Prostate gland (tissue), 2 donors: ENCODE measurements around the gene CEP85L. TPM values are rescaled to one million over a fixed set of nuclear protein-coding genes. Genes with fewer than 3 reads are reported as not detected.

ENCODE experiments used
- DNase-seq: peaks from one replicate; pipeline ENCODE4 v3.0.0-alpha.2; 2019; ENCODE audit warnings: low spot score
- H3K27ac ChIP-seq, 2 donors: fragments of 200-600 bp; sonication (generic); 2 replicates each; pipeline ENCODE4 v1.5.1; 2017 to 2019
- H3K27me3 ChIP-seq: fragments of 200-600 bp; sonication (generic); replicated peaks from 2 replicates; pipeline ENCODE4 v1.5.1; 2019; ENCODE audit not compliant: insufficient read depth
- H3K36me3 ChIP-seq, 2 donors: fragments of 200-600 bp; sonication (generic); 1 replicate in 1 of 2; 2 replicates in 1 of 2; pipeline versions ENCODE4 v1.5.1 to v1.8.1; 2017 to 2019
- H3K4me1 ChIP-seq: fragments of 200-600 bp; sonication (generic); replicated peaks from 2 replicates; pipeline ENCODE4 v1.5.1; 2019
- H3K4me3 ChIP-seq, 2 donors: fragments of 200-600 bp; sonication (generic); 2 replicates each; pipeline ENCODE4 v1.5.1; 2017 to 2019
- H3K9me3 ChIP-seq: fragments of 200-600 bp; sonication (generic); 2 replicates; pipeline ENCODE4 v1.5.1; 2017
- POLR2A ChIP-seq: fragments of 450-650 bp; IDR thresholded peaks from one replicate; pipeline ENCODE4 v1.6.1; 2016; ENCODE audit warnings: antibody characterized with exemption, mild to moderate bottlenecking
- POLR2AphosphoS5 ChIP-seq: sonication (generic); formaldehyde crosslinking; IDR thresholded peaks from one replicate; pipeline ENCODE4 v1.6.1; 2017; ENCODE audit warnings: antibody characterized with exemption
- WGBS: methylation state at CpG from one replicate; pipeline ENCODE4 v1.1.5; 2018; 5-methylcytosine and 5-hydroxymethylcytosine counted together
- intact Hi-C: fragments of 100-400 bp; cut with DNase I; formaldehyde crosslinking; loops from one replicate; pipeline ENCODE4 v1.14.2; 2022
- total RNA-seq, 2 donors: library from RNA; depleted of rRNA; stranded (reverse); fragments of >200 nt; gene quantifications; one replicate each; pipeline ENCODE4 v1.1.0, GENCODE V29; 2016
- TF ChIP-seq, protein P1 (sequence below), 4 experiments: fragments of 200-600 bp in 2 of 4; fragments of 450-650 bp in 2 of 4; sonication (generic) in 2 of 4; IDR thresholded peaks; 1 replicate in 3 of 4; 2 replicates in 1 of 4; pipeline ENCODE4 v1.5.1; 2016 to 2019; ENCODE audit warnings: antibody characterized with exemption in 4 of 4, mild to moderate bottlenecking in 2 of 4, moderate library complexity in 2 of 4

CEP85L gene
- total RNA-seq, 2 donors from 2014 or later = 2.7 to 33.5 TPM

DNA sequence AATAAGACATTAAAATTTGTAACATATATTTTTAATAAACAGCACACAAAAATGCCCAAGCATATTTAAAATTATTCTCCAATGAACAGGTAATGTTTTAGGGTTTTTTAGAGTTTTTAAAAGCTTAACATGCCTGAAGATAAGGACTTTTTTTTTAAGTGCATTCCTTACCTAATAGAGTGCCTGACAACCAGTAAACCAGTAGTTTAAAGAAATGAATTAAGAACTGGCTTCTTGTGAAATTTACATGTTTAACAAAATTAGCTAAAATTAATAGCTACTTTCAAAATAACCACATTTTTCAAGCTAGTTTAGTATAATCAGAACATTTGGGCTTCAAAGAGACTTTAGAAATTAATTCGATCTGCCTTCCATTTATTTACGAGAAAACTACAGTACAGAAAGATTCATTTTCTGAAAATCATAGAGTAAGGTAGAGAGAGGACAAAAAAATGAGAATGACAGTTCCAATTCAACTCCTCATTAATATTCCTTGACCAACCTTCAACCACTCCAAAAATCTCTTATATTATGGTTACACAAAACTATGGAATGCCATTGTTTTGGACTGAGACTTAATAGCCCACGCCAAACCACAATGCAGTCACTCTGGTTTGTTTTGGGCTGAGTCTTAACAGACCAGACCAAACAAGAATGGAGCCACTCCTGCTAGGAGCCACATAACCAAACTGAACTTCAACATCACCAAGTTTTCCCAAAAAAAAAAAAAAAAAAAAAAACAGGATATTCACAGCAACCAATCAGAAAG, 109.0 kb downstream of the CEP85L start:
- H3K9me3 ChIP-seq = no peaks in the 10 kb centered on the region
- H3K4me1 ChIP-seq = no peaks in the 10 kb centered on the region
- H3K36me3 ChIP-seq = no peaks in the 10 kb centered on the region
- H3K4me3 ChIP-seq = no peak overlapping the region
- H3K27me3 ChIP-seq = no peaks in the 10 kb centered on the region
- 92% methylated on average over 3 of the region's 3 CpGs for WGBS
- intact Hi-C loops = no loop called here
- H3K27ac ChIP-seq = no peak overlapping the region
- DNase-seq = no peak
- TF ChIP-seq, protein P1, sequence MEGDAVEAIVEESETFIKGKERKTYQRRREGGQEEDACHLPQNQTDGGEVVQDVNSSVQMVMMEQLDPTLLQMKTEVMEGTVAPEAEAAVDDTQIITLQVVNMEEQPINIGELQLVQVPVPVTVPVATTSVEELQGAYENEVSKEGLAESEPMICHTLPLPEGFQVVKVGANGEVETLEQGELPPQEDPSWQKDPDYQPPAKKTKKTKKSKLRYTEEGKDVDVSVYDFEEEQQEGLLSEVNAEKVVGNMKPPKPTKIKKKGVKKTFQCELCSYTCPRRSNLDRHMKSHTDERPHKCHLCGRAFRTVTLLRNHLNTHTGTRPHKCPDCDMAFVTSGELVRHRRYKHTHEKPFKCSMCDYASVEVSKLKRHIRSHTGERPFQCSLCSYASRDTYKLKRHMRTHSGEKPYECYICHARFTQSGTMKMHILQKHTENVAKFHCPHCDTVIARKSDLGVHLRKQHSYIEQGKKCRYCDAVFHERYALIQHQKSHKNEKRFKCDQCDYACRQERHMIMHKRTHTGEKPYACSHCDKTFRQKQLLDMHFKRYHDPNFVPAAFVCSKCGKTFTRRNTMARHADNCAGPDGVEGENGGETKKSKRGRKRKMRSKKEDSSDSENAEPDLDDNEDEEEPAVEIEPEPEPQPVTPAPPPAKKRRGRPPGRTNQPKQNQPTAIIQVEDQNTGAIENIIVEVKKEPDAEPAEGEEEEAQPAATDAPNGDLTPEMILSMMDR (IDR thresholded peaks at IDR 0.05) = no peak
- TF ChIP-seq POLR2AphosphoS5 (no peak), POLR2A (no peak)

DNA sequence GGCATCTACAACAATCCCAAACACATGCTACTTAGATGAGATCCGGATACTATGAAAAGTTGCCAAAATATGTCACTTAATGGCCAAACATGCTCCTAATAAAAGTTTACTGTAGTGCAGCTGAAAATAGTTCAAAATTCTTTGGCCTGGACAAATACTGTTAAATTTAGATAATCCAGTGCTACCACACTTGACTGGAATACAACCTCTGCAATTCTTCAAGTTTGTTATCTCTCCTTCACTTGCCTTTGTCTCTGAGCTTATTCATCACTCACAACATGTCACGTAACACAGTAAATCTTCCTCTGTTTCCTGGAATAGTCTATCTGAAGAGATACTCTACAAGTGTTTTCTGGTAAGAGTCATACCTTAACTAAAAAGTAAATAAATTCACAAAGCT, 113.8 kb downstream of the CEP85L start:
- H3K36me3 ChIP-seq = no peaks in the 10 kb centered on the region
- TF ChIP-seq, protein P1 (IDR thresholded peaks at IDR 0.05) = no peak
- no peak for TF ChIP-seq POLR2A
- no peak for TF ChIP-seq POLR2AphosphoS5
- no peaks in the 10 kb centered on the region for H3K27me3 ChIP-seq
- 16% methylated on average over 2 of the region's 2 CpGs for WGBS
- no peak overlapping the region for H3K4me3 ChIP-seq
- H3K27ac ChIP-seq = no peak overlapping the region
- H3K4me1 ChIP-seq = no peaks in the 10 kb centered on the region
- DNase-seq = no peak
- intact Hi-C loops = no loop called here
- H3K9me3 ChIP-seq = no peaks in the 10 kb centered on the region

DNA sequence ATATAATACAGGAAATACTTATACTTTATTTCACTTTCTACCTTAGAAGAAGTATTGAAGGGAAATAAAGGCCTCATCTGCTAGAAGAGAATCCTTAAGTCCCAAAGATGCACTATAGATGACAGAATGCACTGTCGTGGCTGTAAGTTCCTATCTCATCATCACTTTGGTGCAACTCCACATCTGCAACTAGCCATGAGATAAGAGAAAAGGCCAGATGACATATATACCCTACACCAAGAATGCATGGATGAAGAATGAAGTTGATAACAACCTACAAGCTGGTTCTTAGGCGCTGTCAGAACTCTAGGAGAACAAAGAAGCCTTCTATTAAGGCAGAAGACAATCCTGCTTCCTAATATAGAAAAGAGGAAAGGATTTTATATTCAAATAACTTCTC, 114.9 kb downstream of the CEP85L start:
- H3K4me1 ChIP-seq = no peaks in the 10 kb centered on the region
- H3K36me3 ChIP-seq = no peaks in the 10 kb centered on the region
- H3K4me3 ChIP-seq = no peak overlapping the region
- no peaks in the 10 kb centered on the region for H3K27me3 ChIP-seq
- intact Hi-C loops = no loop called here
- no peaks in the 10 kb centered on the region for H3K9me3 ChIP-seq
- TF ChIP-seq POLR2AphosphoS5 = no peak
- no peak for TF ChIP-seq POLR2A
- TF ChIP-seq, protein P1 (IDR thresholded peaks at IDR 0.05) = no peak
- WGBS = 93% methylated on average over 2 of the region's 2 CpGs
- no peak overlapping the region for H3K27ac ChIP-seq
- DNase-seq = no peak

DNA sequence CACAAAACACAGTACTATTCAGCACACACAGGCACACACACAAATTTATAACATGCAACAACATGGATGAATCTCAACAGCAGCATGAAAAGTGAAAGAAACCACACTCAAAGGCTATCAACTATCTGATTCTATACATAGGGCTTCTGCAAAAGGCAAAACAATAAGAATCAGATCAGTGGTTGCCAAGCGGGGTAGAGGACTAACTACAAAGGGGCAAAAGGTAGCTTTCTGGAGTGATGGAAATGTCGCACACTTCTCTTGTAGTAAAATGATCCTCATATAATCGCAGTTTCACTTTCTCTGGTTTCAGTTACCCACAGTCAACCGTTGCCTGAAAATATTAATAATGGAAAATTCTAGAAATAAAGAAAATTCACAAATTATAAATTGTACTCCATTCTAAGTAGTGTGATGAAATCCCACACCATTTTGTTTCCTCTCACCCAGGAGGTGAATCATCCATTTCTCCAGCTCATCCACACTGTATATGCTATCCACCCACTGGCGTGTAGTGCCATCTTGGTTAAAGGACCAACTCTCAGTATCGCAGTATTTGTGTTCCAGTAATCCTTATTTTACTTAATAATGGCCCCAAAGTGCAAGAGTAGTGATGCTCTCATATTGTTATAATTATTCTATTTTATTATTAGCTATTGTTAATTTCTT, 116.1 kb downstream of the CEP85L start:
- no peak overlapping the region for H3K4me3 ChIP-seq
- intact Hi-C loops = no loop called here
- H3K27ac ChIP-seq = no peak overlapping the region
- no peak for DNase-seq
- H3K4me1 ChIP-seq = no peaks in the 10 kb centered on the region
- WGBS = 95% methylated on average over 6 of the region's 6 CpGs
- TF ChIP-seq POLR2AphosphoS5 = no peak
- no peak for TF ChIP-seq POLR2A
- TF ChIP-seq, protein P1 (IDR thresholded peaks at IDR 0.05) = no peak
- H3K27me3 ChIP-seq = no peaks in the 10 kb centered on the region
- H3K36me3 ChIP-seq = no peaks in the 10 kb centered on the region
- H3K9me3 ChIP-seq = no peaks in the 10 kb centered on the region

DNA sequence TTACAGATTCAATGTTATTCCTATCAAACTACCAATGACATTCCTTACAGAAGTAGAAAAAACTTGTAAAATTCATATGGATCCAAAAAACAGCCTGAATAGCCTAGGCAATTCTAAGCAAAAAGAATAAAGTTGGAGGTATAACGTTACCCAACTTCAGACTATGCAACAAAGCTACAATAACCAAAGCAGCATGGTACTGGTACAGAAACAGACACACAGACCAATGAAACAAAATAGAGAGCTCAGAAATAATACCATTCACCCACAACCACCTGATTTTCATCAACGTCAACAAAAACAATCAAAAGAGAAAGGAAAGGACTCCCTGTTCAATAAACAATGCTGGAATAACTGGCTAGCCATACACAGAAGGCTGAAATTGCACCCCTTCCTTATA, 120.4 kb downstream of the CEP85L start:
- no peaks in the 10 kb centered on the region for H3K27me3 ChIP-seq
- DNase-seq = no peak
- no peak overlapping the region for H3K4me3 ChIP-seq
- TF ChIP-seq POLR2A = no peak
- TF ChIP-seq, protein P1 (IDR thresholded peaks at IDR 0.05) = no peak
- TF ChIP-seq POLR2AphosphoS5 = no peak
- H3K9me3 ChIP-seq = no peaks in the 10 kb centered on the region
- 94% methylated on average over 2 of the region's 2 CpGs for WGBS
- H3K27ac ChIP-seq = no peak overlapping the region
- H3K36me3 ChIP-seq = no peaks in the 10 kb centered on the region
- no peaks in the 10 kb centered on the region for H3K4me1 ChIP-seq
- intact Hi-C loops = no loop called here
